OCI-LY7 (cell line): Measurements from ENCODE around the gene CDHR1. TPM values are rescaled to one million over a fixed set of nuclear protein-coding genes. Genes with fewer than 3 reads are reported as not detected.

Source experiments
- BruUV-seq: library from RNA; stranded (reverse); fragments of 400-500 nt; replicated peaks from 2 replicates; lab custom pipeline; 2021; lab: Mats Ljungman, UMichigan
- CTCF ChIA-PET: fragments of 300-600 bp; sonication (Branson Sonifier 250); formaldehyde crosslinking; loops from one replicate; lab custom pipeline; 2022; ENCODE audit warnings: antibody characterized with exemption; ENCODE audit not compliant: unreplicated experiment; lab: Charles Lee
- POLR2A ChIA-PET: fragments of 300-600 bp; sonication (Branson Sonifier 250); formaldehyde crosslinking; loops from one replicate; lab custom pipeline; 2022; ENCODE audit warnings: antibody characterized with exemption; lab: Charles Lee
- DNase-seq: peaks from one replicate; pipeline ENCODE4 v3.0.0-alpha.2; 2015; ENCODE audit warnings: low spot score
- H2AFZ ChIP-seq: fragments of 200-600 bp; sonication (generic), shearing (Covaris generic); 2 replicates; pipeline ENCODE4 v1.6.1; 2014; ENCODE audit warnings: mild to moderate bottlenecking, antibody characterized with exemption, low read length, moderate library complexity
- H3K27ac ChIP-seq: fragments of 200-600 bp; sonication (generic); 2 replicates; pipeline ENCODE4 v1.5.1; 2014; ENCODE audit warnings: mixed run types, low read depth, mild to moderate bottlenecking, moderate library complexity, low read length, inconsistent platforms; ENCODE audit not compliant: poor library complexity, severe bottlenecking
- H3K36me3 ChIP-seq: fragments of 200-600 bp; sonication (generic); 2 replicates; pipeline ENCODE4 v1.6.1; 2014; ENCODE audit warnings: mild to moderate bottlenecking, antibody characterized with exemption, low read length, moderate library complexity, mixed read lengths; ENCODE audit not compliant: insufficient read depth
- H3K4me1 ChIP-seq: fragments of 200-600 bp; sonication (generic); 2 replicates; pipeline ENCODE4 v1.5.1; 2014; ENCODE audit warnings: mild to moderate bottlenecking, low read length; ENCODE audit not compliant: insufficient read depth, poor library complexity, severe bottlenecking
- H3K4me2 ChIP-seq: fragments of 200-600 bp; sonication (generic); 2 replicates; pipeline ENCODE4 v1.6.1; 2014; ENCODE audit warnings: mild to moderate bottlenecking, low read length
- H3K4me3 ChIP-seq: fragments of 200-600 bp; sonication (generic); 2 replicates; pipeline ENCODE4 v1.5.1; 2014; ENCODE audit warnings: mild to moderate bottlenecking, low read depth, low read length; ENCODE audit not compliant: poor library complexity, severe bottlenecking
- H3K79me2 ChIP-seq: fragments of 200-600 bp; sonication (generic); 2 replicates; pipeline ENCODE4 v1.6.1; 2016; ENCODE audit warnings: low read depth, mild to moderate bottlenecking, low read length, moderate library complexity, mixed read lengths; ENCODE audit not compliant: insufficient read depth
- H3K9me2 ChIP-seq: fragments of 200-600 bp; sonication (generic); 2 replicates; pipeline ENCODE4 v1.6.1; 2016; ENCODE audit warnings: mild to moderate bottlenecking, low read length, mixed read lengths; ENCODE audit not compliant: insufficient read depth
- H3K9me3 ChIP-seq: fragments of 200-600 bp; sonication (generic); 2 replicates; pipeline ENCODE4 v1.6.1; 2014; ENCODE audit warnings: mild to moderate bottlenecking, mixed run types, low read length, mixed read lengths
- H4K20me1 ChIP-seq: fragments of 200-600 bp; sonication (generic); 2 replicates; pipeline ENCODE4 v1.6.1; 2014; ENCODE audit warnings: mild to moderate bottlenecking, antibody characterized with exemption, low read length, moderate library complexity, mixed read lengths; ENCODE audit not compliant: insufficient read depth
- EZH2phosphoT487 ChIP-seq: fragments of 200-600 bp; sonication (generic); IDR thresholded peaks from 2 replicates; pipeline ENCODE4 v1.6.1; 2018; ENCODE audit warnings: low read depth, borderline replicate concordance, mild to moderate bottlenecking, mixed run types, antibody characterized with exemption, low read length, moderate library complexity, mixed read lengths
- intact Hi-C: fragments of 100-400 bp; cut with micrococcal nuclease; formaldehyde crosslinking; loops from one replicate; pipeline ENCODE4 v1.10.0; 2022; ENCODE audit not compliant: unreplicated experiment
- total RNA-seq, 2 experiments: library from RNA; depleted of rRNA in 1 of 2; stranded (reverse); fragments of >200 nt in 1 of 2; shearing (Covaris generic) in 1 of 2; gene quantifications; 2 replicates each; pipeline ENCODE4 v1.2.3, GENCODE V29; 2014 to 2022
- TF ChIP-seq, protein P1 (sequence below): fragments of 200-600 bp; sonication (generic); conservative IDR thresholded peaks from 2 replicates; pipeline ENCODE4 v1.5.1; 2014; ENCODE audit warnings: mild to moderate bottlenecking, antibody characterized with exemption, low read length, moderate library complexity, mixed read lengths

Gene CDHR1
- total RNA-seq, 2 experiments from 2014 or later: not detected

DNA sequence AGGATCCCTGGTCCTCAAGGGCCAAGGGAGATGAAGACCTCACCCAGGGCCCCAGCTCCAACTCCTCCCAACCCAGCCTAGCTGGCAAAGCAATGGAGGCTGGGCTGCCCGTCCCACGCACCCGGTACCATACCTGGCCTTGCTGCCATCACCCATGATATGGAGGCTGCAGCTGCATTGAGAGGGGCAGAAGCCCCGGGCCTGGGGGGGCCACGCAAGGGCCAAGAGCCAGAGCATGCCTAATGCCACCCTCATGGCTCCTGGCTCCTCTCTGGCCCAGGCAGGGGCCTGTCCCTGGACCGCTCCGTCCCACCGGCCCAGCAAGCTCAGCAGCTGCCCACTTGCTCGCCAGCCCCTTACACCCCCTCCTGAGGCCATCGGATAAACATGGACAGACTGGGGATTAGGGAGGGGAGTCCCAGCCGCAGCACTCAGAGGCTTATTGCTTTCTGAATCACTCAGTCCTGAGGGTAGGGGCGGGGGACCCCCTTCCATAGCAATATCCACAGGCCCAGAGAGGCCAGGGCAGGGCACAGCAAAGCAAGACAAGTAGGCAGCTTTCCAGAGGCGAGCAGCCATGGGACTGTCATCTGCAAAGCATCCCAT lies 47.0 kb downstream of the CDHR1 start, which contains the start of gene LRIT1:
Gene LRIT1 (minus strand): TSS at position 362 of the 606 bp plus-strand sequence. CDS start 107 bp downstream, at position 255.
- no peak for DNase-seq
- intact Hi-C loops: no loop called here
- Histone ChIP-seq H3K4me1 (no peaks in the 10 kb centered on the region), H3K27ac (no peak within 1 kb of the TSS), H2AFZ (no peak within 1 kb of the TSS), H3K79me2 (no peaks in the 10 kb centered on the region), H4K20me1 (no peaks in the 10 kb centered on the region), H3K36me3 (no peaks in the 10 kb centered on the region), H3K9me2 (no peaks in the 10 kb centered on the region), H3K4me2 (no peak within 1 kb of the TSS), H3K4me3 (no peak within 1 kb of the TSS), H3K9me3 (no peaks in the 10 kb centered on the region)
- TF ChIP-seq, protein P1, sequence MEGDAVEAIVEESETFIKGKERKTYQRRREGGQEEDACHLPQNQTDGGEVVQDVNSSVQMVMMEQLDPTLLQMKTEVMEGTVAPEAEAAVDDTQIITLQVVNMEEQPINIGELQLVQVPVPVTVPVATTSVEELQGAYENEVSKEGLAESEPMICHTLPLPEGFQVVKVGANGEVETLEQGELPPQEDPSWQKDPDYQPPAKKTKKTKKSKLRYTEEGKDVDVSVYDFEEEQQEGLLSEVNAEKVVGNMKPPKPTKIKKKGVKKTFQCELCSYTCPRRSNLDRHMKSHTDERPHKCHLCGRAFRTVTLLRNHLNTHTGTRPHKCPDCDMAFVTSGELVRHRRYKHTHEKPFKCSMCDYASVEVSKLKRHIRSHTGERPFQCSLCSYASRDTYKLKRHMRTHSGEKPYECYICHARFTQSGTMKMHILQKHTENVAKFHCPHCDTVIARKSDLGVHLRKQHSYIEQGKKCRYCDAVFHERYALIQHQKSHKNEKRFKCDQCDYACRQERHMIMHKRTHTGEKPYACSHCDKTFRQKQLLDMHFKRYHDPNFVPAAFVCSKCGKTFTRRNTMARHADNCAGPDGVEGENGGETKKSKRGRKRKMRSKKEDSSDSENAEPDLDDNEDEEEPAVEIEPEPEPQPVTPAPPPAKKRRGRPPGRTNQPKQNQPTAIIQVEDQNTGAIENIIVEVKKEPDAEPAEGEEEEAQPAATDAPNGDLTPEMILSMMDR: no peak
- TF ChIP-seq EZH2phosphoT487: no peak
- POLR2A ChIA-PET: no interaction called here
- no TSS peak for BruUV-seq
- CTCF ChIA-PET: no interaction called here

DNA sequence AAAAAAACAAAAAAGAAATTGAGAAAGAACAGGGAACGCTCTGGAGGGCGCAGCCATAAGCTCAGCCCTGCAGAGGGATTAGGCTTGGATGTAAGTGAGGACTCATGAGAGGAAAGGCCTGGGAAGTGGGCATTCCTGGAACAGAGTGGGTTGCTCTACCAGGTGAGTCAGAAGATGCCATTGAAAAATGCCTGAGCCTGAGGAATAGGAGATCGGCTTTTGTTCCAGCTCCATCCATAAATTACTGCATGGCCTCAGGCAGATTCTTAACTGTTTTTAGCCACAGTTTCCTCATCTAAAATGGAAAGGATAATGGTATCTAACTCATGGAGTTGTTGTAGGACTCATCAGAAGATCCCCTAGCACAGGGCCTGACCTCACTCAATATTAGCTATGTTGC lies 49.4 kb downstream of the CDHR1 start:
- no peak overlapping the region for H3K4me2 ChIP-seq
- H3K4me1 ChIP-seq: no peaks in the 10 kb centered on the region
- no peaks in the 10 kb centered on the region for H3K79me2 ChIP-seq
- intact Hi-C loops: no loop called here
- no TSS peak for BruUV-seq
- H3K4me3 ChIP-seq: no peak overlapping the region
- H3K27ac ChIP-seq: no peak overlapping the region
- H3K9me3 ChIP-seq: no peaks in the 10 kb centered on the region
- no peak overlapping the region for H2AFZ ChIP-seq
- H4K20me1 ChIP-seq: no peaks in the 10 kb centered on the region
- no peaks in the 10 kb centered on the region for H3K36me3 ChIP-seq
- no peak for TF ChIP-seq EZH2phosphoT487
- TF ChIP-seq, protein P1: no peak
- no peaks in the 10 kb centered on the region for H3K9me2 ChIP-seq
- ChIA-PET CTCF (no interaction called here), POLR2A (no interaction called here)
- no peak for DNase-seq

DNA sequence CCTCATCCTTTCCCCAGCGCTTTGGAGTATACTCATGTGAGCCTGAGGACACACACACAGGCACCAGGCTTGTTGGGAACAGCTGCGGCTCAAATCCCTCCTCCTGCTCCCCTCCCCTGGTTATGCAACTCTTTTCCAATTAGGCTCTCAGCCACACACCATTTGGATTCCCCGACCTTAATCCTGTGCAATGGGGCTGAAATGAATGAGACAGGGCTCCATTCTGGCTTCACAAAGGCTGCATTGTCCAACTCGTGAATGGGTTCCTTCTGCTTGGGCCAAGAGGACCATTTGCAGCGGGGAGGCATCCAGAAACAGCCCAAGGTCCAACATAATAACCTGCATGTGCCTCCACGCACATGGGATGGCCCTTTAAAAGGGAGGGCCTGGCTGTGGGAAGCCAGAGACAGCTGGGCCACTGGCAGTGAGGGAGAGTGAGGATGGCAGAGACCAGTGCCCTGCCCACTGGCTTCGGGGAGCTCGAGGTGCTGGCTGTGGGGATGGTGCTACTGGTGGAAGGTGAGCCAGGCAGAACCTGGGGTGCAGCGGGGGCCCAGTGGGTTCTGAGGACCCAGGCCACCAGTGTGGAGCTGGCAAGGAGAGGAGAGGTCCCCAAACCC lies 50.4 kb downstream of the CDHR1 start, which contains the start of gene RGR:
Gene RGR (plus strand): TSS at position 403 of the 620 bp plus-strand sequence. CDS start 38 bp downstream, at position 441.
- H4K20me1 ChIP-seq: no peaks in the 10 kb centered on the region
- no peak for DNase-seq
- no peak for TF ChIP-seq EZH2phosphoT487
- TF ChIP-seq, protein P1: no peak
- intact Hi-C loops: no loop called here
- H3K9me3 ChIP-seq: no peaks in the 10 kb centered on the region
- CTCF ChIA-PET: no interaction called here
- no peak within 1 kb of the TSS for H3K4me2 ChIP-seq
- H3K79me2 ChIP-seq: no peaks in the 10 kb centered on the region
- no peaks in the 10 kb centered on the region for H3K9me2 ChIP-seq
- H3K4me1 ChIP-seq: no peaks in the 10 kb centered on the region
- no peaks in the 10 kb centered on the region for H3K36me3 ChIP-seq
- no TSS peak for BruUV-seq
- no peak within 1 kb of the TSS for H2AFZ ChIP-seq
- H3K4me3 ChIP-seq: no peak within 1 kb of the TSS
- no peak within 1 kb of the TSS for H3K27ac ChIP-seq
- POLR2A ChIA-PET: no interaction called here
